SK-N-MC (cell line): ENCODE data around the gene TAF1.
A peak's percentile ranks its signal among the peaks of the same experiment; 100 is the strongest.
"Not testable (repeated sequence)": the region's sequence is repeated elsewhere in the genome, so short reads cannot be mapped to it uniquely, and the experiment has no call there.

Experiments
- DNase-seq: peaks from one replicate; pipeline ENCODE4 v3.0.0-alpha.2; 2011; ENCODE audit warnings: low read depth, low spot score
- H3K27ac ChIP-seq: fragments of 200-600 bp; sonication (generic); 2 replicates; pipeline ENCODE4 v1.5.1; 2016; ENCODE audit warnings: mixed run types
- H3K36me3 ChIP-seq: fragments of 200-600 bp; sonication (generic); 2 replicates; pipeline ENCODE4 v1.6.1; 2017; ENCODE audit warnings: antibody characterized with exemption, low read length, mixed read lengths; ENCODE audit not compliant: insufficient read depth
- H3K4me3 ChIP-seq: fragments of 200-600 bp; sonication (generic); 2 replicates; pipeline ENCODE4 v1.5.1; 2016
- H3K9ac ChIP-seq: fragments of 200-600 bp; sonication (generic); 2 replicates; pipeline ENCODE4 v1.8.0; 2017; ENCODE audit warnings: mixed run types, mixed read lengths; ENCODE audit not compliant: insufficient read length
- H3K9me3 ChIP-seq: fragments of 200-600 bp; sonication (generic); 2 replicates; pipeline ENCODE4 v1.6.1; 2017; ENCODE audit warnings: low read depth, mild to moderate bottlenecking, antibody characterized with exemption, low read length, moderate library complexity, mixed read lengths
- EZH2 ChIP-seq: fragments of 200-600 bp; sonication (generic); IDR thresholded peaks from one replicate; pipeline ENCODE4 v1.6.1; 2017; ENCODE audit warnings: antibody characterized with exemption
- FOXP2 ChIP-seq: optimal IDR thresholded peaks from 2 replicates; pipeline ENCODE3; 2011; ENCODE audit warnings: mild to moderate bottlenecking, moderate library complexity; ENCODE audit not compliant: insufficient read depth; ENCODE audit errors: extremely low read length, control extremely low read depth
- POLR2AphosphoS5 ChIP-seq: IDR thresholded peaks from 2 replicates; pipeline ENCODE4 v1.6.1; 2012; ENCODE audit warnings: mild to moderate bottlenecking, low read depth, low read length, borderline replicate concordance

The TAF1 gene

DNA sequence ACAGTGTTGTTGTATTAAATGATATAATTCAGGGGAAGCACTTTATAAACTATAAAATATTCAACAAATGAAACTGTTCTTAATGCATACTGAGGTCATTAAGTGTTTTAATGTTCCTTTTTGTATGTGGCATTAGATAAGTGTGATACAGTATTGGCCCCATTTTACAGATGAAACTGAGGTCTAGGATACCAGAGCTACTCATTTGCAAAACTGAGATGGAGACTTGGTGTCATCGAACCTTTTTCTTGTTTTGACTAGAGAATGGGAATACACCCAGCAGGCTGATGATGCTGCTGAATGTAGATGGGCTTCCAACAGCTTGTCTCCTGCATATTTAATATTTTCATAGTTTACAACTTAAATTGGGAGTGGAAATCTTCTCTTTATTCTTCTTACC is 34.6 kb downstream of the TAF1 start:
- TF ChIP-seq EZH2: no peak
- TF ChIP-seq POLR2AphosphoS5: no peak
- TF ChIP-seq FOXP2: no peak
- H3K36me3 ChIP-seq: peaks cover 31% of the 10 kb centered on the region

DNA sequence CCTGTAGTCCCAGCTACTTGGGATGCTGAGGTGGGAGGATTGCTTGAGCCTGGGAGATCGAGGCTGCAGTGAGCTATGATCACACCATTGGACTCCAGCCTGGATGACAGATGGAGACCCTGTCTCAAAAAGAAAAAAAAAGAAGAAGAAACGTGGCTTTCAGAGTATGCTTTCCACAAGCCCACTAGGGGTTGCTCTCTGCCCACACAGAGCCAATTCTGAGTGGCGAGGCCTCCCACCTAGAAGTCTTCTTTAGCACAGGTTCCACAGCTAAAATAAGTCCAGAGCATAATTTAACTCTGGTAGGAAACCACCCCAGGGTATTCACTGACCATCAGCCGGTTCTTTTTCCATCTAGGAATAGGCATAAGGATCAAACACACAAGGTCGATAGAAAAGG is 50.1 kb downstream of the TAF1 start:
- H3K36me3 ChIP-seq: peaks cover 15% of the 10 kb centered on the region; the same call in 1 of the 2 replicates
- H3K9ac ChIP-seq, H3K9me3 ChIP-seq, H3K27ac ChIP-seq, H3K4me3 ChIP-seq, DNase-seq: not testable (repeated sequence)

More for the DNA sequence above, 34.6 kb downstream of the TAF1 start:
- H3K27ac ChIP-seq: no peak overlapping the region
- no peak overlapping the region for H3K9ac ChIP-seq
- DNase-seq: no peak
- H3K9me3 ChIP-seq: no peaks in the 10 kb centered on the region
- no peak overlapping the region for H3K4me3 ChIP-seq

DNA sequence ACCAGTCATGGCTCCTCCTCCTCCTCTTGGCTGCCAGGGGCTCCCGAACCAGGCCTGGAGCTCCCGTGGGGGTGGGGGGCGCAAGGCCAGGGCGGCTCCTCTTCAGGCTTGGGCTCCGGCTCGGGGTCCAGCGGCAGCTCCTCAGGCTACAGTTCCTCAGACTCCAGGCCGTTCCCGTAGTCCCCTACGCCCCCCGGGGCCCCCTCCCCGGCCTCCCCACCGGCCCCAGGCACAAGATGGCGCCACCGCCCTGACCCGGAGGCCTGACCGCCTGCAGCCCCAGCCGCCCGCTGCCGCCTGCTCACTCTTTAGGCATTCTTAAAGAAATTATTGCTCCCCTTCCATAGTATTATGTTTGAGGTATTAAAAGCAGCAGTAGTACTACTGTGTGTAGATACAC is 54.5 kb downstream of the TAF1 start:
- Histone ChIP-seq H3K9me3 (no peaks in the 10 kb centered on the region), H3K9ac (no peak overlapping the region), H3K36me3 (peaks cover 31% of the 10 kb centered on the region), H3K4me3 (no peak overlapping the region), H3K27ac (no peak overlapping the region)
- no peak for DNase-seq
- TF ChIP-seq FOXP2 (no peak), EZH2 (no peak), POLR2AphosphoS5 (no peak)

DNA sequence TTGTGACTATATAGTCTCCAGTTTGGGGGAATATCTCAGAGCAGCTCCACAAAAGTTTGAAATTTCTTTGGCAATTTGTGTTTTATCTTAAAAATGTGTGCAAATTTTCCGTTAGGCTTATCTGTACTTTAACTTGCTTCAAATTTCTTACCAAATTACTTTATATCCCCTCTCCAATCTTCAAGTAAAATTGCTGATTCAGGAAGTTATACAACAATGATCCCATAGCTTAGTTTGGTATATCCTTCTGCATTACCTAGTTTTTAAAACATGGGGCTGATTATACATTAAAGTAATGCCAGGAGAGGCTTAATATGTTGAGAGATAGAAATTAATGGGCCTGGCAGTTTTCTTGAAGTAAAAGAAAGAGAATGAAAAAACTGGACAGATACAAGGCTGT is 66.6 kb downstream of the TAF1 start:
- TF ChIP-seq EZH2 (no peak), POLR2AphosphoS5 (no peak), FOXP2 (no peak)
- Histone ChIP-seq H3K36me3 (no peaks in the 10 kb centered on the region; the same call in 1 of the 2 replicates), H3K4me3 (no peak overlapping the region), H3K9ac (no peak overlapping the region), H3K27ac (no peak overlapping the region), H3K9me3 (no peaks in the 10 kb centered on the region)
- DNase-seq: no peak

DNA sequence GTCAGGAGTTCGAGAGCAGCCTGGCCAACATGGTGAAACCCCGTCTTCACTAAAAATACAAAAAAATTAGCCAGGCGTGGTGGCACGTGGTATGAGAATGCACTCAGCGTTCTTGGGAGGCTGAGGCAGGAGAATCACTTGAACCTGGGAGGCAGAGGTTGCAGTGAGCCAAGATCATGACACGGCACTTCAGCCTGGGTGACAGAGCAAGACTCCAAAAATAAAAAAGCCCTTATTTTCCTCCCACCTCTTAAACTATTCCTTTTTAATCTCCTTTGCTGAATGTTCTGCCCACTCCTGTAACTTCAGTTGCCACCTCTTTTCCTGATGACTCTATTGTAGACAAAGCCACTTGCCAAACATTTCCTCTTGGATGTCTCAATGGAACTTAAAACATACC is 72.6 kb downstream of the TAF1 start:
- no peak overlapping the region for H3K4me3 ChIP-seq
- no peaks in the 10 kb centered on the region; the same call in 1 of the 2 replicates for H3K36me3 ChIP-seq
- TF ChIP-seq EZH2: no peak
- no peak for TF ChIP-seq POLR2AphosphoS5
- no peak for TF ChIP-seq FOXP2
- H3K27ac ChIP-seq: peak overlapping the region; percentile 57; the same call in 1 of the 2 replicates
- no peak overlapping the region for H3K9ac ChIP-seq
- no peak for DNase-seq
- H3K9me3 ChIP-seq: no peaks in the 10 kb centered on the region

DNA sequence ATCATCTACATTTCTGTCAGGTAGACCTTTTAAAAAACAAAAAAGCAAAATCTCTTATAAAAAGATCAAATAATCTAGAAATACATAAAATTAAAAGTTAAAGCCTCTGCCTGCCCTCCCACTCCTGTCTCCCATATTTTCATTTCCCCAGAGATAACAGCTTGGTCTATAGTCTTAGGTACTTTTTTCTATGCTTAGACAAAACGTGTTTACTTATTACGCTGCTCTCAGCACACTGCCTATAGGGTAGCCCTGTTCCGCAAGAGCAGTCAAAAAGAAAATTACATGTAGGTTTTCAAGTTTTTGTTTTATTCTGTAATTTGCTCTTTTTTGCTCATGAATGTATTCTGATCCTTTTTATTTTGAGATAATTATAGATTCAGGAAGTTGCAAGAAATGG is 73.3 kb downstream of the TAF1 start:
- Histone ChIP-seq H3K36me3 (peaks cover 3% of the 10 kb centered on the region; the same call in 1 of the 2 replicates), H3K9ac (no peak overlapping the region), H3K4me3 (no peak overlapping the region), H3K27ac (no peak overlapping the region), H3K9me3 (no peaks in the 10 kb centered on the region)
- DNase-seq: no peak
- TF ChIP-seq POLR2AphosphoS5 (no peak), EZH2 (no peak), FOXP2 (no peak)

DNA sequence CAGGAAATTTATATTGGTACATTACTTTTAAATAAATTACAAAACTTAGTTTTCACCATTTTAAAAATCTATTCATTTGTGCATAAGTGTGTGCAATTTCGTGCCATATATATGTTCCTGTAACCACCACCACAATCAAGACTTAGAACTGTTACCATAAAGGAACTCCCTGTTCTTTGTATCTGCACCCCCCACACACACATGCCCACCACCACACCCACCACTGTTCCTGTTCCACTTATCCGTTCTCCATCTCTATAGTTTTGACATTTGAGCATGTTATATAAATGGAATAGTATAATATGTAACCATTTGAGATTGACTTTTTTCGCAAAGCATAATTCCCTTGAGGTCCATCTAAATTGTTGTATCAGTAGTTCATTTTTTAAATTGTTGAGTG is 73.7 kb downstream of the TAF1 start:
- H3K4me3 ChIP-seq: no peak overlapping the region
- TF ChIP-seq POLR2AphosphoS5 (no peak), FOXP2 (no peak), EZH2 (no peak)
- H3K27ac ChIP-seq: no peak overlapping the region
- H3K9me3 ChIP-seq: no peaks in the 10 kb centered on the region
- peaks cover 4% of the 10 kb centered on the region; the same call in 1 of the 2 replicates for H3K36me3 ChIP-seq
- no peak for DNase-seq
- no peak overlapping the region for H3K9ac ChIP-seq

DNA sequence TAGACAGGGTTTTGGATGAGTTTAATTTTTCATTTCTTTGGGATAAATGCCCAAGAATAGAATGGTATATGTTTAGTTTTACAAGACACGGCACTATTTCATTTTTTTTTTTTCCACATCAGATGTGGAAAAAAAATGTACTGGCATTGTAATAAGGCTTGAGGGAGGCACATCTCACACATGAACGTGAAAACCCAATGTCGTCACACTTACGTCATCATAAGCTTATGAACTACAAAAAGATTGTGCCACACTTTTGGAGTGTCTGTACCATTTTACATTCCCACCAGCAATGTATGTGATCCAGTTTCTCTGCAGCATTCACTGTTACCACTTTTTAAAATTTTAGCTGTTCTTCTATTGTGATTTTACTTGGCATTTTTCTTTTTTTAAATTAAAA is 74.2 kb downstream of the TAF1 start:
- no peak for TF ChIP-seq POLR2AphosphoS5
- TF ChIP-seq EZH2: no peak
- no peak for TF ChIP-seq FOXP2
- Histone ChIP-seq H3K4me3 (no peak overlapping the region), H3K9me3 (no peaks in the 10 kb centered on the region), H3K36me3 (peaks cover 5% of the 10 kb centered on the region; the same call in 1 of the 2 replicates), H3K9ac (no peak overlapping the region), H3K27ac (no peak overlapping the region)
- DNase-seq: no peak

DNA sequence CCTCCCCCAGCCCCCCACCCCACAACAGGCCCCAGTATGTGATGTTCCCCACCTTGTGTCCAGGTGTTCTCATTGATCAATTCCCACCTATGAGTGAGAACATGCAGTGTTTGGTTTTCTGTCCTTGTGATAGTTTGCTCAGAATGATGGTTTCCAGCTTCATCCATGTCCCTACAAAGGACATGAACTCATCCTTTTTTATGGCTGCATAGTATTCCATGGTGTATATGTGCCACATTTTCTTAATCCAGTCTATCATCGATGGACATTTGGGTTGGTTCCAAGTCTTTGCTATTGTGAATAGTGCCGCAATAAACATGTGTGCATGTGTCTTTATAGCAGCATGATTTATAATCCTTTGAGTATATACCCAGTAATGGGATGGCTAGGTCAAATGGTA is 75.7 kb downstream of the TAF1 start:
- H3K36me3 ChIP-seq, H3K9ac ChIP-seq, H3K27ac ChIP-seq, H3K4me3 ChIP-seq, H3K9me3 ChIP-seq, DNase-seq: not testable (repeated sequence)
